GM21390 (cell line): ENCODE results near the gene ZNF423.

Experiments
- ATAC-seq: cut with Tn5 transposase; IDR thresholded peaks from one replicate; pipeline ENCODE4 v1.9.1; 2021; ENCODE audit not compliant: unreplicated experiment

The ZNF423 gene

GRCh38 chr16:49454426-49455180 is 401.3 kb downstream of the ZNF423 start:
- no peak for ATAC-seq

DNA sequence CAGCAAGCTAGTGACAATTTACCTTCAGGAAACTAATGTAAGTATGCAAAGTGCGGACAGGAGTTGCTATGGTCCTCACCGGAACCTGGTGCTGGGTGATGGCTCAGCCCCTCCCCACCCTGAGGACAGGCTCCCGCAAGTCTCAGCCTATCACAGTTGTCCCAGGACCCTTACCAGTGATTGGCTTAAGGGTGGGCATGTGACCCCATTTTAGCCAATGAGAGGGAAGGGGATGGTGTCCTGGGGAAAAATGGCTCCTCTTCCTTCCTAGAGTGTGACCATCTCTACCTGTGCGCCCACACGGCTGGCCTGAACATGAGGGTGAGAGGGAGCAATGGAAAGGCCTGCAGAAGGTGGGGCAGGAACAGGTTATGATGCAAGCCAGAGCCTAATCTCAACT is 401.9 kb downstream of the ZNF423 start:
- no peak for ATAC-seq

DNA sequence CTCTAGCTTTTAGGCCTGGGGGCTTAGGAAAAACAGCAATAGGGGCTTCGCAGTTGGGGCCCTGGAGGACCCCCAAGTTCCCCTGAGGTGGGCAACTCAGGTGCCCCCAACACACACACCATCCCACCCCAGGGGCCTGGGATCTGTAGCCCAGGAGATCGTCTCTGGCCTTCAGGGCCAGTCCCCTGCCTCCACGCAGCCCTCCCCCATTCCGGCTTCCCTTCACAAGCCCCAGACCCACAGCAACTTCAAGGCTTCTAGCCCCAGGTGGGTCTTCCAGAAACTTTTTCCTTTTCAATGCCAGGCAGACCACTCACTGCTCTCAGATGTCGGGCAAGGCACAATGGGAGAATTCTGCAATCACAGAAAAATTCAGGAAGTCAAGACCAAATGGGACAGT is 402.9 kb downstream of the ZNF423 start:
- no peak for ATAC-seq

DNA sequence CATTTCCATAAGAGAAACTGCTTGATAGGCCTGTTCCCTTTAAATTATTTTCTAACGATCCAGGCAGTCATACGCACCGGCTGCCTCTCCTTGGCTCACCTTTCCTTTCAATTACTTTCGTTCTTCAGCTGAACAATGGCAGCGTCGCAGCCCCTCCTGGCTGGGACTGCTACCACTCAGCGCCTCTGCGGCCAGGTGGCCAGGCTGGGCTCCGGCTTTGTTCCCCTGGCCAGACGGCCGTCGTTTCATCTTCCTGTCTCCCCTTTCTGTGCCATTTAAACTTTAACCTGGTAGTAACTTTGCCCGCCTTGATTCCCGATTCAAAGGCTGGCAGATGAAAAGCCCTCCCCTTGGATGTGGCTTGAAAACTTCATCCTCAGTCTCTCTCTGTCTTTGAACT is 403.3 kb downstream of the ZNF423 start:
- ATAC-seq = no peak

DNA sequence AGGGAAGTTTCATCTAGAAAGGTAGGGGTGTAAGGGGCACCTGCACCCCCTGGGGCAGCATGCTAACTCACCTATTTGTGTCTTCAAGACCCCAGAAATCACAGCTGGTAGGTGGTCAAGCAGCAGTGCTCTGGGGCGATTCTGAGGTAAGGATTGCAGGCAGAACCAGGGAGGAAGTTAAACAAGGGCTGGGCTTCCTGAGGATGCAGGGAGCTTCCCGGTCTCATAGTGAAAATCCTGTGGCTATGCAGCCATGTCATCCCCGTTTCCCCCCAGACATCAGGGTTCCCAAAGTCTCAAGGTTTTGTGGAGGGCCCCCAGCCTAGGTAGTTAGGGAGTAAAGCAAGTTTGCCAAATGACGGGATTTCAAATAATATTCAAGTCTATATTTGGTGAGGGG is 403.8 kb downstream of the ZNF423 start:
- ATAC-seq = no peak

- no peak for ATAC-seq
Observed at GRCh38 chr16:49446805-49447204, 409.1 kb downstream of the ZNF423 start.

DNA sequence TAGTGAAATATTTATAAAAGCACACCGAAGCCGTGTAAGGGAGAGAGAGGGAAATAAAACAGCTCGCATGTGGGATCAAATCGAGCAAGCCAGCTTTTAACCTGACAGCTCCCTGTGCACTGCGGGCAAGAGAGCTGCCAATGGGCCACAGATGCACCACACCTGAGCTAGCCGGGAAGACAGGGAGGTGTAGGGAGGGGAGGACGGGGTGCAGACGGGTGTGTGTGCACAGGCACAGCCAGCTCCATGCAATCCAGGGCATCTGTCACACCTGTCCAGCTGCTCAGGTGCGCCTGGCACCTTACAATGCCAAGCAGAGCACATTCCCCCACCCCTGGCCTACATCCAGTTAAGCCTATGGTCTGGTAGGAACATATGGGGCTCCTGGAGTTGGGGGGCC is 412.3 kb downstream of the ZNF423 start:
- ATAC-seq = no peak

GRCh38 chr16:49442805-49443204 is 413.1 kb downstream of the ZNF423 start:
- no peak for ATAC-seq

DNA sequence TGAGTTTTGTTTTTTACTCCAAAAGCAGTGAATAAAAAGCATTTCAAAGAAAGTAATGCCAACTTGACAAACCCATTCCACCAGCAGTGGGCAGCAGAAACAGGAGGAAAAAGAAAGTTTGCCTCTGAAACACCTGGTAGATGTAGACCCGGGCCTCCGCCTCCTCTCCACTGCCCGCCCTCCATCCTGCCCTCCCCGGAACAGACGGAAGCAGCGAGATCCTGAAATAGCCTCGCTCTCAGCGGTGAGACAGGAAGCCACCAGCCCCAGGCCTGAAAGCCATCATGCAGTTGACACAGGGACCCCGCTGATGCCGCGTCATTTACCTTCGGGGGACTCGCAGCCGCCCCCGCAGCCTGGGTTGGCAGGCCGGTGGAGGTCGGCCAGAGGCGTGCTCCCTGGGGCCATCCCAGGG is 414.5 kb downstream of the ZNF423 start:
- peak; percentile 99 for ATAC-seq

DNA sequence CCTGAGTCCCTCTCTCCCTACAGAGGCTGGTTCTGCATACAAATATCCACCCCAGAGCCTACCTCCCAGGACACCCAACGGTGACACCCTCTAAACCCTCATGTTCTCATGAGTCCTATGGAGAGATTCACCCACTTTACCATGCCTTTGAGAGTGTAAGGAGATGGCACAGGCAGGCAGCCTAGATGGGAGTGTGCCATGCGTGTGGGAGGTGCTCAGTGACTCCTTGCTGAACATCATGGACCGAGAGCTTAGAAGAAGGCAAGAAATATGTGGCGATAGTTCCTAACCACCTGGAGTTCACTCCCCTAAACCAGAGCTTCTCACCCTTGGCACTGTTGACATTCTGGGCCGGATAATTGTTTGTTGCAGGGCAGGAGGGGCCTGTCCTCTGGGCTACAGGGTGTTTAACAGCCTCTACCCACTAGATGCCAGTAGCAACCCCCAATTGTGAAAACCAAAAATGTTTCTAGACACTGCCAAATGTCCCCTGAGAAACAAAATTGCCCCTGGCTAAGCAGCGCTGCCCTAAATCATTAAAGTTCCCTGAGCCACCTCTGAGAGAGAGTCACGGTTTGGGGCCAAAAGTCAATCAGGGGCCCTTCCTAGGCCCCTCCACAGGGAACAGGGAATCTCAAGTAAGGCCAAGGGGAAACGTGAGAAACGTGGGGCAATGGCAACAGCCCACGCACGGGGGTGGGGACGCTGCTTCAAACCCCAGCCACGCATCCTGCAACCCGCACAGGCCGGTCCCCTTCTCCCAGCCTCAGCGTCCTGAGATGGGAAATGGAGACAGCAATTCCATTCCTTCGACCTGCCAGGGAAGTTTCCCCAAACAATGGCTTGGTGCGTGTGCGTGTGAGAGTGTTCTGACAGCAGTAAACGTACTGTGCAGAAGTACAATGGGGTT is 415.5 kb downstream of the ZNF423 start:
- ATAC-seq = no peak

DNA sequence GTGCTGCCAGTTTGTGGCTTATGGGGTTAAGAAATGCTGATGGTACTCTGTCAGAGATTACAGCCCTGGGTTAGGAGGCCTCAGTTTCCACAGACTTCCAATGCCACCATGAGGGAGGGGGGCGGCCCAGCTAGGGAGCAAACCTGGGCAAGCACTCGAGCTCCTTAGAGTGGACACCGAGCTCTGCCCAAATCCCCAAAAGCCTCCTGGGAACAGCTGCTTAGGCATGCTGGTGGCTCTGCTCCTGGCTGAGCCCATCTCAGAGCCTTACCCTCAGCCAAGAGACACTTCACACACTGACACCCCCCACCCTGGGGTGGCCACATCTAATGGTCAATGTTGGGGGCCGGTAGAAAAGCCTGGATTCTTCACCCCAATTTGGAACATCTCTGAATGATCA is 416.2 kb downstream of the ZNF423 start:
- ATAC-seq = no peak

- ATAC-seq = no peak
Observed at GRCh38 chr16:49439050-49439449, 416.9 kb downstream of the ZNF423 start.
